ENCODE data around the gene HECTD3. TPM values are rescaled to one million over a fixed set of nuclear protein-coding genes. Genes with fewer than 3 reads are reported as not detected.

HECTD3 gene
- total RNA-seq (2014; rRNA removed; shearing (Covaris generic)) = 12.4 and 13.3 TPM in 2 replicates
- total RNA-seq (2022) = 30.1 and 31.9 TPM in 2 replicates
- Bru-seq, nascent RNA = percentile 53 among the genes with signal in this experiment
- percentile 63 among the genes with signal in this experiment for BruChase-seq, experiment 1, labeled RNA remaining after a 6-hour chase
- BruChase-seq, experiment 2, labeled RNA remaining after a 2-hour chase = percentile 66 among the genes with signal in this experiment
- long read RNA-seq, transcript HECTD3-202 (21 exons, 3,610 nt) = major isoform, 26 of 58 reads
- long read RNA-seq, partial matches to known transcripts = 18 of 58 reads
- long read RNA-seq, other reads (novel, unspliced or antisense) = 11 of 58 reads

DNA sequence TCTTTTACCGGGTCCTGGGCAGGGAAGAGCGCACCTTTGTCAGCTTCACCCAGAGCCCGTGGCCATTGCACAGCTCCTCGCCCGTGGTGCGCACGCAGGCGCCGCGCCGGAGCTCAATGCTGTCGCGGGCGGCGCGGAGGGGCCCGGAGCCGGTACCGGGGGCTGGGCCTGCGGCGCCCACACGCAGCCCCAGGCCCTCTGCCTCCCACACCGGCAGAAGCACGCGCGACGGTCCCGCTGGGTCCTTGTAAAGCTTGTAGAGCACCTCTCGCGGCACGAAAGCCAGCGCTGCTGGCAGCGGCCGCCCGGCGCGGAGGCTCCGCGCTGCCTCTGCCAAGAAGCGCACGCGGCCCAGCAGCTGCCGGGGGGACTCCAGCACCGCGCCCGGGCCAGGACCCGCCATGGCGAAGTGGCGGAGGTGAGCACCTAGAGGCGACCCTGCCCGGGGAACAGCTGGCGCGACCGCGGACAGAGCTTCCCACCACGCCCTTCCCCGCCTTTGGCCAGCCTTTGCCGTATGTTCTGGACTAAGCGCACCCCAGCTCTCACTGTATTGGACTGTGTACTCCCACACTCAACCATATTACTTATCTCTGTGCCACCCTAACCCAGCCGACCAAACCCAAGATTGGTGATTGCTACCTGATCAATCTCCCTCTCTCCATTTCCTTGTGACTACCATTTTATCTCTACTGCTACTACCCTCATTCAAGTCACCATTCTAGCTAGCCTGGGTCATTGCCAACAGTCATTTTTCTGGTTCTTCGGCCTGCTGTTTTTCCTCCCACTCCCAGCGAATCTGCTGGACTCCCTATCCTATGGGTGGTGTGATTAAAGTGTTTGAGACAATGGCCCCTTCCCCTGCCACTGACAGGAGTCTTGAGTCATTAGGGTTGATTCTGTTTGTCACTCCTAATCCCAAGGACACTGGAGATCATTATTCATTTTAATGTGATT is at the start of gene HECTD3:
TSS of gene HECTD3 (minus strand) at position 470 of the 957 bp plus-strand sequence. CDS start at position 403, 67 bp downstream.
- TF ChIP-seq, protein P1, sequence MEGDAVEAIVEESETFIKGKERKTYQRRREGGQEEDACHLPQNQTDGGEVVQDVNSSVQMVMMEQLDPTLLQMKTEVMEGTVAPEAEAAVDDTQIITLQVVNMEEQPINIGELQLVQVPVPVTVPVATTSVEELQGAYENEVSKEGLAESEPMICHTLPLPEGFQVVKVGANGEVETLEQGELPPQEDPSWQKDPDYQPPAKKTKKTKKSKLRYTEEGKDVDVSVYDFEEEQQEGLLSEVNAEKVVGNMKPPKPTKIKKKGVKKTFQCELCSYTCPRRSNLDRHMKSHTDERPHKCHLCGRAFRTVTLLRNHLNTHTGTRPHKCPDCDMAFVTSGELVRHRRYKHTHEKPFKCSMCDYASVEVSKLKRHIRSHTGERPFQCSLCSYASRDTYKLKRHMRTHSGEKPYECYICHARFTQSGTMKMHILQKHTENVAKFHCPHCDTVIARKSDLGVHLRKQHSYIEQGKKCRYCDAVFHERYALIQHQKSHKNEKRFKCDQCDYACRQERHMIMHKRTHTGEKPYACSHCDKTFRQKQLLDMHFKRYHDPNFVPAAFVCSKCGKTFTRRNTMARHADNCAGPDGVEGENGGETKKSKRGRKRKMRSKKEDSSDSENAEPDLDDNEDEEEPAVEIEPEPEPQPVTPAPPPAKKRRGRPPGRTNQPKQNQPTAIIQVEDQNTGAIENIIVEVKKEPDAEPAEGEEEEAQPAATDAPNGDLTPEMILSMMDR (conservative IDR thresholded peaks at IDR 0.05; ENCODE audit: low read length) = no peak
- TF ChIP-seq EZH2phosphoT487 (IDR thresholded peaks at IDR 0.05; ENCODE audit: borderline replicate concordance, low read depth, low read length) = no peak
- no peaks in the 10 kb centered on the region for H3K9me2 ChIP-seq (ENCODE audit: insufficient read depth, low read length)
- peaks cover 20% of the 10 kb centered on the region; the same call in 1 of the 2 replicates for H3K36me3 ChIP-seq (ENCODE audit: insufficient read depth, low read length)
- intact Hi-C loops (cut with micrococcal nuclease; ENCODE audit: unreplicated experiment) = loop anchor here (2.0 to 5.0 kb wide), 4 partner anchors 174 to 290 kb away; partner anchors contain the start of gene ZSWIM5
- BruUV-seq (replicated peaks) = no TSS peak
- peak within 1 kb of the TSS; percentile 80 for H3K4me2 ChIP-seq (ENCODE audit: low read length)
- H3K9me3 ChIP-seq (ENCODE audit: low read length) = no peaks in the 10 kb centered on the region
- H2AFZ ChIP-seq (ENCODE audit: low read length) = peak within 1 kb of the TSS; percentile 99
- H4K20me1 ChIP-seq (ENCODE audit: insufficient read depth, low read length) = no peaks in the 10 kb centered on the region
- peaks cover 6% of the 10 kb centered on the region; the same call in 1 of the 2 replicates for H3K79me2 ChIP-seq (ENCODE audit: insufficient read depth, low read depth, low read length)
- H3K4me1 ChIP-seq (ENCODE audit: insufficient read depth, low read length, poor library complexity, severe bottlenecking) = peaks cover 20% of the 10 kb centered on the region
- peak within 1 kb of the TSS; percentile 49 for H3K27ac ChIP-seq (ENCODE audit: low read depth, low read length, poor library complexity, severe bottlenecking)
- DNase-seq (ENCODE audit: low spot score) = peak; percentile 89
- POLR2A ChIA-PET = interaction anchor here (0.6 to 2.5 kb wide), 23 partner anchors 9 to 489 kb away, joined by 3 to 24 read pairs (median 4); partner anchors contain the start of genes CCDC163, EIF2B3, MMACHC and PLK3
- CTCF ChIA-PET (ENCODE audit: unreplicated experiment) = interaction anchor here (0.6 to 1.6 kb wide), 8 partner anchors 12 to 482 kb away, joined by 3 to 16 read pairs (median 3); partner anchors contain the start of gene RPS8
- peak within 1 kb of the TSS; percentile 83 for H3K4me3 ChIP-seq (ENCODE audit: low read depth, low read length, poor library complexity, severe bottlenecking)

DNA sequence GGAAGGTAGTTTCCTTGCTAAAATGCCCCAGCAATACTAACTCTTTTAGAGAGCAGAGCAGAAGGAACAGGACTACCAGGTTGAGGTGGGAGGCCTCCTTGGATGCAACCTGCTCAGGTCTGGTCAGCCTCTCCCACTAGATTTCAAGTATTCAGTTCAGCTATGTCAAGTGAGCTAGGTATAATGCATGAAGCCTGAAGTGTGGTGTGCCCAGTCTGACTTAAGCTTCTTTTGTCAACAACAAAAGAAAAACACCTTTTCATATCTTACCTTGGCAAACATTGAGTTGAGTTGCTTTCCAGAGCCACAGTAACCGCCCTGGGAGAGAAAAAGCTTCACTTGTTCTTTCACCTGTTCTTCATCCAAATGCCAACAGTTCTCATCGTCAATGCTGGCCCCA is 48.7 kb upstream of the HECTD3 start:
- Histone ChIP-seq H3K4me1 (ENCODE audit: insufficient read depth, low read length, poor library complexity, severe bottlenecking) (peaks cover 8% of the 10 kb centered on the region), H3K9me2 (ENCODE audit: insufficient read depth, low read length) (no peaks in the 10 kb centered on the region), H3K36me3 (ENCODE audit: insufficient read depth, low read length) (no peaks in the 10 kb centered on the region), H3K79me2 (ENCODE audit: insufficient read depth, low read depth, low read length) (no peaks in the 10 kb centered on the region), H3K4me3 (ENCODE audit: low read depth, low read length, poor library complexity, severe bottlenecking) (no peak overlapping the region), H3K27ac (ENCODE audit: low read depth, low read length, poor library complexity, severe bottlenecking) (no peak overlapping the region), H3K9me3 (ENCODE audit: low read length) (no peaks in the 10 kb centered on the region), H3K4me2 (ENCODE audit: low read length) (no peak overlapping the region), H4K20me1 (ENCODE audit: insufficient read depth, low read length) (no peaks in the 10 kb centered on the region), H2AFZ (ENCODE audit: low read length) (no peak overlapping the region)
- no TSS peak for BruUV-seq (replicated peaks)
- TF ChIP-seq, protein P1 (conservative IDR thresholded peaks at IDR 0.05; ENCODE audit: low read length) = no peak
- intact Hi-C loops (cut with micrococcal nuclease; ENCODE audit: unreplicated experiment) = no loop called here
- ChIA-PET POLR2A (no interaction called here), CTCF (ENCODE audit: unreplicated experiment) (no interaction called here)
- DNase-seq (ENCODE audit: low spot score) = no peak

Measured in OCI-LY7 (cell line).